ENCODE measurements around the gene MAGOH.

Gene MAGOH

DNA sequence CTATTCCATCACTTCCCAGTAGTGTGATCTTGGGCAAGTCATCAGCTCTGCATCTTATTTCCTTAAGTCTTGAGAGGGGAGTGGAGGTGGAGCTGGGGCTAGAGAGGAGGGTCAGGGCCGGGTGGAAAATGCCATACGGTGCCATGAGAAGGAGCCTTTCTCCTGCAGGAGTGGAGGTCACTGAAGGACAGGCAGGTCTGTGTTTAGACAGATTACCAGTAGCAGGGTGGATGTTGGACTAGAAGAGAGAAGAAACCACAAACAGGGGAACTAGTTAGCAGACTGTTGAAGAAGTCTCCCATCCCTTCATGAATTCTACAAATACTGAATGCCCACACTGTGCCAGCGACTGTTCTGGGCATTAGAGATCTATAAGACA is 55.6 kb downstream of the MAGOH start:
- Histone ChIP-seq H3K27me3 (ENCODE audit: low read depth, low read length) (peaks cover 8% of the 10 kb centered on the region), H3K27ac (ENCODE audit: low read length) (no peak overlapping the region), H3K9me3 (ENCODE audit: insufficient read depth, low read length) (no peaks in the 10 kb centered on the region), H3K4me1 (ENCODE audit: low read length) (peaks cover 4% of the 10 kb centered on the region), H3K79me2 (ENCODE audit: low read length) (no peaks in the 10 kb centered on the region), H3K36me3 (replicated peaks; ENCODE audit: low read depth, low read length) (no peaks in the 10 kb centered on the region), H4K20me1 (ENCODE audit: insufficient read depth, low read length) (no peaks in the 10 kb centered on the region), H3K4me2 (ENCODE audit: low read length) (no peak overlapping the region), H2AFZ (ENCODE audit: low read depth, low read length) (no peak overlapping the region), H3K9ac (ENCODE audit: low read length) (no peak overlapping the region), H3K4me3 (ENCODE audit: low read length) (no peak overlapping the region)
- TF ChIP-seq, protein P1, sequence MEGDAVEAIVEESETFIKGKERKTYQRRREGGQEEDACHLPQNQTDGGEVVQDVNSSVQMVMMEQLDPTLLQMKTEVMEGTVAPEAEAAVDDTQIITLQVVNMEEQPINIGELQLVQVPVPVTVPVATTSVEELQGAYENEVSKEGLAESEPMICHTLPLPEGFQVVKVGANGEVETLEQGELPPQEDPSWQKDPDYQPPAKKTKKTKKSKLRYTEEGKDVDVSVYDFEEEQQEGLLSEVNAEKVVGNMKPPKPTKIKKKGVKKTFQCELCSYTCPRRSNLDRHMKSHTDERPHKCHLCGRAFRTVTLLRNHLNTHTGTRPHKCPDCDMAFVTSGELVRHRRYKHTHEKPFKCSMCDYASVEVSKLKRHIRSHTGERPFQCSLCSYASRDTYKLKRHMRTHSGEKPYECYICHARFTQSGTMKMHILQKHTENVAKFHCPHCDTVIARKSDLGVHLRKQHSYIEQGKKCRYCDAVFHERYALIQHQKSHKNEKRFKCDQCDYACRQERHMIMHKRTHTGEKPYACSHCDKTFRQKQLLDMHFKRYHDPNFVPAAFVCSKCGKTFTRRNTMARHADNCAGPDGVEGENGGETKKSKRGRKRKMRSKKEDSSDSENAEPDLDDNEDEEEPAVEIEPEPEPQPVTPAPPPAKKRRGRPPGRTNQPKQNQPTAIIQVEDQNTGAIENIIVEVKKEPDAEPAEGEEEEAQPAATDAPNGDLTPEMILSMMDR (IDR thresholded peaks at IDR 0.05; ENCODE audit: low read depth, low read length), result no peak
- no peak for TF ChIP-seq EZH2phosphoT487 (IDR thresholded peaks at IDR 0.05; ENCODE audit: low read depth)

DNA sequence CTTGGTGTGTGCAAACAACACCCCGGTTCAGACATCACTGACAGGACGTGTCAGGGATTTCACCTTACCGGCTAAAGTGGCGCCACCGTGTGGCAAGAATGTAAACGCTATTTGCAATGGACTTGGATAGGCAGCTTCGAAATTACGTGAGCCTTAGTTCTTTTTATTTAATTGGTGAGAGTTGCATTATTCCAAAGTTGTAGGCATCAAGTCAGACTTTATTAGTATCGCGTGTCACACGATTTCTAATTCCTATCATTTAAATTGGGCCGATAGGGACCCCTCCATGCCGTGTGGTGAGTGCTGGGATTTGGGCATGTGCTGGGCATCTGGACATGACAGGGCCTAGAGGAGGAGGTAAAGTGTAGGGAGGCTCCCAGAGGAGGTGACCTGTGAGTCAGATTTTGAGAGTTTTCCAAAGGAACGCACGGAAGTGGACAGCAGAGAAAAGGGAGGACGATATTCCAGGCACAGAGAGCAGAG is 56.2 kb downstream of the MAGOH start:
- no peak overlapping the region for H3K9ac ChIP-seq (ENCODE audit: low read length)
- H2AFZ ChIP-seq (ENCODE audit: low read depth, low read length), result peak overlapping the region; percentile 67; the same call in 1 of the 2 replicates
- peaks cover 4% of the 10 kb centered on the region for H3K4me1 ChIP-seq (ENCODE audit: low read length)
- peak overlapping the region; percentile 45 for H3K4me2 ChIP-seq (ENCODE audit: low read length)
- H3K9me3 ChIP-seq (ENCODE audit: insufficient read depth, low read length), result no peaks in the 10 kb centered on the region
- no peaks in the 10 kb centered on the region for H3K36me3 ChIP-seq (replicated peaks; ENCODE audit: low read depth, low read length)
- no peak overlapping the region for H3K4me3 ChIP-seq (ENCODE audit: low read length)
- H3K79me2 ChIP-seq (ENCODE audit: low read length), result no peaks in the 10 kb centered on the region
- H3K27me3 ChIP-seq (ENCODE audit: low read depth, low read length), result peaks cover 2% of the 10 kb centered on the region
- TF ChIP-seq, protein P1 (IDR thresholded peaks at IDR 0.05; ENCODE audit: low read depth, low read length), result peak; percentile 83
- no peak for TF ChIP-seq EZH2phosphoT487 (IDR thresholded peaks at IDR 0.05; ENCODE audit: low read depth)
- H4K20me1 ChIP-seq (ENCODE audit: insufficient read depth, low read length), result no peaks in the 10 kb centered on the region
- no peak overlapping the region for H3K27ac ChIP-seq (ENCODE audit: low read length)

DNA sequence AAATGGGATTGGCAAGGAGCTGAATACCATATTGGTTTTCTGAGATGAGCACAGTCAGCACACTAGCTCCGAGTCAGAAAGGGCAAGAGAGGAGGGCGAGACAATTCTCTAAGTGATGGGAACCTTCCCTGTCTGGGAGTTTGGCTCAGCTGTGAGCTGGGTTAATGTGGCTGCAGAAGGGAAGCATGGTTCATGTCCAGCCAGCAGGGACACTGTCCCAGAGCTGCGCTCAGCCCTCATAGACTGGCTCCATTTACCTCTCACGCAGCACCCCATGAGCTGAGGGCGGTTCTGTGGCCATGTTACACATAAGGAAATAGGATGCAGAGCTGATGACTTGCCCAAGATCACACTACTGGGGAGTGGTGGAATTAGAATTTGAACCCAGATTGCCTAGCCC is 57.4 kb downstream of the MAGOH start:
- no peaks in the 10 kb centered on the region for H3K36me3 ChIP-seq (replicated peaks; ENCODE audit: low read depth, low read length)
- H3K27ac ChIP-seq (ENCODE audit: low read length), result no peak overlapping the region
- H4K20me1 ChIP-seq (ENCODE audit: insufficient read depth, low read length), result no peaks in the 10 kb centered on the region
- H3K79me2 ChIP-seq (ENCODE audit: low read length), result no peaks in the 10 kb centered on the region
- H3K4me3 ChIP-seq (ENCODE audit: low read length), result no peak overlapping the region
- no peak overlapping the region for H3K4me2 ChIP-seq (ENCODE audit: low read length)
- H3K4me1 ChIP-seq (ENCODE audit: low read length), result peaks cover 8% of the 10 kb centered on the region
- no peaks in the 10 kb centered on the region for H3K27me3 ChIP-seq (ENCODE audit: low read depth, low read length)
- no peaks in the 10 kb centered on the region for H3K9me3 ChIP-seq (ENCODE audit: insufficient read depth, low read length)
- no peak overlapping the region for H2AFZ ChIP-seq (ENCODE audit: low read depth, low read length)
- no peak overlapping the region for H3K9ac ChIP-seq (ENCODE audit: low read length)
- TF ChIP-seq, protein P1 (IDR thresholded peaks at IDR 0.05; ENCODE audit: low read depth, low read length), result no peak
- no peak for TF ChIP-seq EZH2phosphoT487 (IDR thresholded peaks at IDR 0.05; ENCODE audit: low read depth)

DNA sequence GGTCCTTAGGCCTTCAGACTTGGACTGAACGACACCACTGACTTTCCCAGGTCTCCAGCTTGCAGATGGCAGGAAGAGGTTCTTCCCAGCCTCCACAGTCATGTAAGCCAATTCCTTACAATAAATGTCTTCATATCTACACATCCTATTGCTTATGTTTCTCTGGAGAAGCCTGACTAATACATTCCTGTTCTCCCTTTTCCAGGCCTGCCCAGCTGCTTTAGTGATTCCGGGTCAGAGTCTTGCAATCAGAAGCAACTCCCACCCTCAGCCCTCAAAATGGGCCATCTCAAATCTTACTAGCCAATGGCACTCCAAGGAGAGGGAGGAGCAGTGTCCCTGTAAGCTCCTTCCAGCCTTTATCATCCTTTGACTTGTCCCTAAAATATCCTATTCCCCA is 58.1 kb downstream of the MAGOH start:
- no peak overlapping the region for H3K4me3 ChIP-seq (ENCODE audit: low read length)
- H3K9me3 ChIP-seq (ENCODE audit: insufficient read depth, low read length), result no peaks in the 10 kb centered on the region
- H3K4me1 ChIP-seq (ENCODE audit: low read length), result peaks cover 8% of the 10 kb centered on the region
- H3K36me3 ChIP-seq (replicated peaks; ENCODE audit: low read depth, low read length), result no peaks in the 10 kb centered on the region
- H3K4me2 ChIP-seq (ENCODE audit: low read length), result no peak overlapping the region
- no peaks in the 10 kb centered on the region for H4K20me1 ChIP-seq (ENCODE audit: insufficient read depth, low read length)
- no peaks in the 10 kb centered on the region for H3K79me2 ChIP-seq (ENCODE audit: low read length)
- TF ChIP-seq, protein P1 (IDR thresholded peaks at IDR 0.05; ENCODE audit: low read depth, low read length), result no peak
- TF ChIP-seq EZH2phosphoT487 (IDR thresholded peaks at IDR 0.05; ENCODE audit: low read depth), result no peak
- H3K27me3 ChIP-seq (ENCODE audit: low read depth, low read length), result no peaks in the 10 kb centered on the region
- no peak overlapping the region for H2AFZ ChIP-seq (ENCODE audit: low read depth, low read length)
- H3K27ac ChIP-seq (ENCODE audit: low read length), result no peak overlapping the region
- no peak overlapping the region for H3K9ac ChIP-seq (ENCODE audit: low read length)
